ENCODE measurements around the gene KIF19.

The KIF19 gene

GRCh38 chr17:74305865-74306654 lies 20.0 kb upstream of the KIF19 start:
- no peak overlapping the region for H3K4me3 ChIP-seq (ENCODE audit: extremely low read depth, insufficient read depth, low read length, poor library complexity, severe bottlenecking)
- 81 to 83% methylated on average over 6 to 7 of the region's 10 CpGs for WGBS, 2 experiments (ENCODE audit: insufficient coverage in 2 of 2)
- H3K36me3 ChIP-seq (ENCODE audit: control insufficient read depth, insufficient read depth, low read length), result no peaks in the 10 kb centered on the region
- no peaks in the 10 kb centered on the region for H3K4me1 ChIP-seq (ENCODE audit: control insufficient read depth, insufficient read depth, low read length, poor library complexity, severe bottlenecking)
- H3K9me3 ChIP-seq (ENCODE audit: control insufficient read depth, low read length), result no peaks in the 10 kb centered on the region
- H3K27ac ChIP-seq (ENCODE audit: low read depth, low read length, severe bottlenecking), result no peak overlapping the region

- 85 to 88% methylated on average over 12 to 14 of the region's 15 CpGs for WGBS, 2 experiments (ENCODE audit: insufficient coverage in 2 of 2)
- Histone ChIP-seq H3K9me3 (ENCODE audit: control insufficient read depth, low read length) (peaks cover 5% of the 10 kb centered on the region), H3K4me1 (ENCODE audit: control insufficient read depth, insufficient read depth, low read length, poor library complexity, severe bottlenecking) (no peaks in the 10 kb centered on the region), H3K36me3 (ENCODE audit: control insufficient read depth, insufficient read depth, low read length) (no peaks in the 10 kb centered on the region), H3K4me3 (ENCODE audit: extremely low read depth, insufficient read depth, low read length, poor library complexity, severe bottlenecking) (no peak overlapping the region), H3K27ac (ENCODE audit: low read depth, low read length, severe bottlenecking) (no peak overlapping the region)
Observed at GRCh38 chr17:74307984-74308773, 17.8 kb upstream of the KIF19 start.

GRCh38 chr17:74309902-74310301 lies 16.1 kb upstream of the KIF19 start:
- peaks cover 5% of the 10 kb centered on the region for H3K9me3 ChIP-seq (ENCODE audit: control insufficient read depth, low read length)
- H3K4me1 ChIP-seq (ENCODE audit: control insufficient read depth, insufficient read depth, low read length, poor library complexity, severe bottlenecking), result no peaks in the 10 kb centered on the region
- 86 to 91% methylated on average over 10 to 11 of the region's 12 CpGs for WGBS, 2 experiments (ENCODE audit: insufficient coverage in 2 of 2)
- no peaks in the 10 kb centered on the region for H3K36me3 ChIP-seq (ENCODE audit: control insufficient read depth, insufficient read depth, low read length)
- no peak overlapping the region for H3K4me3 ChIP-seq (ENCODE audit: extremely low read depth, insufficient read depth, low read length, poor library complexity, severe bottlenecking)
- H3K27ac ChIP-seq (ENCODE audit: low read depth, low read length, severe bottlenecking), result no peak overlapping the region

- Histone ChIP-seq H3K27ac (ENCODE audit: low read depth, low read length, severe bottlenecking) (no peak overlapping the region), H3K36me3 (ENCODE audit: control insufficient read depth, insufficient read depth, low read length) (no peaks in the 10 kb centered on the region), H3K4me1 (ENCODE audit: control insufficient read depth, insufficient read depth, low read length, poor library complexity, severe bottlenecking) (no peaks in the 10 kb centered on the region), H3K4me3 (ENCODE audit: extremely low read depth, insufficient read depth, low read length, poor library complexity, severe bottlenecking) (no peak overlapping the region), H3K9me3 (ENCODE audit: control insufficient read depth, low read length) (peaks cover 5% of the 10 kb centered on the region)
- 83 to 93% methylated on average over 14 of the region's 15 CpGs for WGBS, 2 experiments (ENCODE audit: insufficient coverage in 2 of 2)
Observed at GRCh38 chr17:74314877-74315276, 11.1 kb upstream of the KIF19 start.

GRCh38 chr17:74316220-74316619 lies 9.8 kb upstream of the KIF19 start:
- no peak overlapping the region for H3K27ac ChIP-seq (ENCODE audit: low read depth, low read length, severe bottlenecking)
- H3K4me3 ChIP-seq (ENCODE audit: extremely low read depth, insufficient read depth, low read length, poor library complexity, severe bottlenecking), result no peak overlapping the region
- WGBS, 2 experiments (ENCODE audit: insufficient coverage in 2 of 2), result 76 to 81% methylated on average over 7 to 8 of the region's 10 CpGs
- no peaks in the 10 kb centered on the region for H3K4me1 ChIP-seq (ENCODE audit: control insufficient read depth, insufficient read depth, low read length, poor library complexity, severe bottlenecking)
- H3K9me3 ChIP-seq (ENCODE audit: control insufficient read depth, low read length), result peaks cover 5% of the 10 kb centered on the region
- no peaks in the 10 kb centered on the region for H3K36me3 ChIP-seq (ENCODE audit: control insufficient read depth, insufficient read depth, low read length)

- 85 to 91% methylated on average over 15 to 16 of the region's 16 CpGs for WGBS, 2 experiments (ENCODE audit: insufficient coverage in 2 of 2)
- H3K4me3 ChIP-seq (ENCODE audit: extremely low read depth, insufficient read depth, low read length, poor library complexity, severe bottlenecking), result no peak overlapping the region
Observed at GRCh38 chr17:74317071-74317470, 9.0 kb upstream of the KIF19 start.

GRCh38 chr17:74318391-74318790 lies 7.6 kb upstream of the KIF19 start:
- H3K9me3 ChIP-seq (ENCODE audit: control insufficient read depth, low read length), result no peaks in the 10 kb centered on the region
- H3K4me1 ChIP-seq (ENCODE audit: control insufficient read depth, insufficient read depth, low read length, poor library complexity, severe bottlenecking), result no peaks in the 10 kb centered on the region
- 90 to 93% methylated on average over 10 of the region's 10 CpGs for WGBS, 2 experiments (ENCODE audit: insufficient coverage in 2 of 2)
- no peaks in the 10 kb centered on the region for H3K36me3 ChIP-seq (ENCODE audit: control insufficient read depth, insufficient read depth, low read length)
- H3K4me3 ChIP-seq (ENCODE audit: extremely low read depth, insufficient read depth, low read length, poor library complexity, severe bottlenecking), result no peak overlapping the region
- H3K27ac ChIP-seq (ENCODE audit: low read depth, low read length, severe bottlenecking), result no peak overlapping the region

More at GRCh38 chr17:74317071-74317470, 9.0 kb upstream of the KIF19 start:
- no peaks in the 10 kb centered on the region for H3K36me3 ChIP-seq (ENCODE audit: control insufficient read depth, insufficient read depth, low read length)
- peaks cover 5% of the 10 kb centered on the region for H3K9me3 ChIP-seq (ENCODE audit: control insufficient read depth, low read length)
- no peaks in the 10 kb centered on the region for H3K4me1 ChIP-seq (ENCODE audit: control insufficient read depth, insufficient read depth, low read length, poor library complexity, severe bottlenecking)
- no peak overlapping the region for H3K27ac ChIP-seq (ENCODE audit: low read depth, low read length, severe bottlenecking)

GRCh38 chr17:74324521-74324920 lies 1.5 kb upstream of the KIF19 start:
- WGBS, 2 experiments (ENCODE audit: insufficient coverage in 2 of 2), result 90 to 100% methylated on average over 2 of the region's 6 CpGs
- Histone ChIP-seq H3K36me3 (ENCODE audit: control insufficient read depth, insufficient read depth, low read length) (no peaks in the 10 kb centered on the region), H3K9me3 (ENCODE audit: control insufficient read depth, low read length) (no peaks in the 10 kb centered on the region)

GRCh38 chr17:74325376-74325742 lies 667 bp upstream of the KIF19 start:
- Histone ChIP-seq H3K36me3 (ENCODE audit: control insufficient read depth, insufficient read depth, low read length) (no peaks in the 10 kb centered on the region), H3K4me3 (ENCODE audit: extremely low read depth, insufficient read depth, low read length, poor library complexity, severe bottlenecking) (no peak overlapping the region), H3K4me1 (ENCODE audit: control insufficient read depth, insufficient read depth, low read length, poor library complexity, severe bottlenecking) (peaks cover 8% of the 10 kb centered on the region), H3K9me3 (ENCODE audit: control insufficient read depth, low read length) (no peaks in the 10 kb centered on the region), H3K27ac (ENCODE audit: low read depth, low read length, severe bottlenecking) (no peak overlapping the region)
- WGBS, 2 experiments (ENCODE audit: insufficient coverage in 2 of 2), result 63 to 66% methylated on average over 11 of the region's 11 CpGs

More at GRCh38 chr17:74324521-74324920, 1.5 kb upstream of the KIF19 start:
- Histone ChIP-seq H3K4me3 (ENCODE audit: extremely low read depth, insufficient read depth, low read length, poor library complexity, severe bottlenecking) (no peak overlapping the region), H3K4me1 (ENCODE audit: control insufficient read depth, insufficient read depth, low read length, poor library complexity, severe bottlenecking) (peaks cover 8% of the 10 kb centered on the region), H3K27ac (ENCODE audit: low read depth, low read length, severe bottlenecking) (no peak overlapping the region)

- Histone ChIP-seq H3K36me3 (ENCODE audit: control insufficient read depth, insufficient read depth, low read length) (no peaks in the 10 kb centered on the region), H3K9me3 (ENCODE audit: control insufficient read depth, low read length) (no peaks in the 10 kb centered on the region), H3K4me3 (ENCODE audit: extremely low read depth, insufficient read depth, low read length, poor library complexity, severe bottlenecking) (peak overlapping the region; percentile 25), H3K4me1 (ENCODE audit: control insufficient read depth, insufficient read depth, low read length, poor library complexity, severe bottlenecking) (peaks cover 8% of the 10 kb centered on the region), H3K27ac (ENCODE audit: low read depth, low read length, severe bottlenecking) (no peak overlapping the region)
- WGBS, 2 experiments (ENCODE audit: insufficient coverage in 2 of 2), result 20 to 37% methylated on average over 6 to 10 of the region's 10 CpGs
Observed at GRCh38 chr17:74326506-74326905, 480 bp downstream of the KIF19 start.

GRCh38 chr17:74328487-74328886 lies 2.5 kb downstream of the KIF19 start:
- Histone ChIP-seq H3K9me3 (ENCODE audit: control insufficient read depth, low read length) (no peaks in the 10 kb centered on the region), H3K36me3 (ENCODE audit: control insufficient read depth, insufficient read depth, low read length) (no peaks in the 10 kb centered on the region), H3K27ac (ENCODE audit: low read depth, low read length, severe bottlenecking) (no peak overlapping the region), H3K4me3 (ENCODE audit: extremely low read depth, insufficient read depth, low read length, poor library complexity, severe bottlenecking) (no peak overlapping the region), H3K4me1 (ENCODE audit: control insufficient read depth, insufficient read depth, low read length, poor library complexity, severe bottlenecking) (peaks cover 10% of the 10 kb centered on the region)
- 93 to 100% methylated on average over 1 to 3 of the region's 3 CpGs for WGBS, 2 experiments (ENCODE audit: insufficient coverage in 2 of 2)
